Stimulated activated CD4-positive, alpha-beta T cell treated with anti-CD3 and anti-CD28 coated beads, Interleukin-15, amount 100 ng/mL, for 1 hour (primary cell): ENCODE measurements around the gene TPM3.
A peak's percentile ranks its signal among the peaks of the same experiment; 100 is the strongest.
"Not testable (repeated sequence)": the region's sequence is repeated elsewhere in the genome, so short reads cannot be mapped to it uniquely, and the experiment has no call there.

Source experiments
- DNase-seq, 2 donors: peaks; one replicate each; pipeline ENCODE4 v3.0.0-alpha.2; 2020; ENCODE audit warnings: low read depth in 1 of 2, low spot score in 1 of 2

Gene TPM3

DNA sequence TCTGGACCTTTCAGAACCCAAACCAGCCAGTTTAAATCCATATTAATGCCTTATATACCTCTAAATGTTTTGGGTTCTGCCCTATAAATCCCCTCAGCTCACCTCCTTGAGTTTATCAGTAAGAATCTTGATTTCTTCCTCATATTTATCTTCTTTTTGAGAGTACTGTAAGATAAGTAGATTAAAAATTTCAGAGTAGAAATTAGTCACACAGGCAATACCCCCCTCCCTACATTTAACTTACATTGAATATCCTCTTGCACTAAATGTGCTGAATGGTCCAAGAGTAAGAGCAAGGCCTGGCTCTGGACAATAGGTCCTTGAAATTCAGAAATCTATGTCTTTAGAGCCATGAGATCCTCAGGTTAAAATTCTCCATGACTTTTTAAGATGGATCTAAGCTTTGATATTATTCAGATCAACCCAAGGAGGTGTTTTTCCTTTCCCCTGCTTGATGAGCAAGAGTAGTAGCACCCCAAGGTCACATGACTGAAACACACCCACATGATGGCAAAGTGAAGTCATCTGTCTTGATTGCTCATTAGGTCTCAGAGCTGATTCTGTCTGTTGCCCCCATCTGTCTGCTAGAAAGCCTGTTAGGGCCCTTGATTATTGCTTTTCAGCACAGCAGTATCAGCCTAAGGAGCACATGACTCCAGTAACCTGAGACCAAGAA is 21.2 kb downstream of the TPM3 start:
- DNase-seq = no peak

DNA sequence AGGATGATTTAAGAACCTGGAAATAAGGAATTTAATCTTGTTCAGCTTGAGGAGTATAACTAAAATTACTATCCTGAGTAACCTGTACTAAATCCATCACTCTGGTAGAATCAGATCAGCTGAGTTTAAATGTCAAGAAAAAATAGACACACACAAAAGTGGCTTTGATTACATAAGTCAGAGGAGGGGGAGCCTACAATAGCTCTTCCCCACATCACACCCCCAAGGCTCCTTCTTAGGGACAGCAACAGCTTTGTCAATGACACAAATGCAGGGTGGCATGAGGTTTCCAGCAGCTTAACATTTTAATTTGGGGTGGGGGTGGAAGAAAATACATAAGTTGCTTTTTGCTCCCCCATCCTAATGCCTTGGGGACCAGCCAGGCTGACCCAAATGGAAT is 24.4 kb downstream of the TPM3 start:
- DNase-seq = no peak

DNA sequence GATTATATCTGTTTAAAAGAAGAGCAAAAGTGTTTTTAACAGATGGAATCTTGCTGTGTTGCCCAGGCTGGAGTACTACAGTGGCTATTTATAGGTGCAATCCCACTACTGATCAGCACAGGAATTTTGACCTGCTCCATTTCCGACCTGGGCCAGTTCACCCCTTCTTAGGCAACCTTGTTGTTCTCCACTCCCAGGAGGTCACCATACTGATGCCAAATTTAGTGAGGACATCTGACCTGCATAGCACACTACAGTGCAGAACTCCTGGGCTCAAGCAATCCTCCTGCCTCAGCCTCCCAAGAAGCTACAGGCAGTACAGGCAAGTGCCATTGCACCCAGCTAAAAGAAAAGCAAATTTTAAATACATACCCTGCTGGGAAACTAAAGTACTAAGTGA is 25.7 kb downstream of the TPM3 start:
- DNase-seq = no peak

DNA sequence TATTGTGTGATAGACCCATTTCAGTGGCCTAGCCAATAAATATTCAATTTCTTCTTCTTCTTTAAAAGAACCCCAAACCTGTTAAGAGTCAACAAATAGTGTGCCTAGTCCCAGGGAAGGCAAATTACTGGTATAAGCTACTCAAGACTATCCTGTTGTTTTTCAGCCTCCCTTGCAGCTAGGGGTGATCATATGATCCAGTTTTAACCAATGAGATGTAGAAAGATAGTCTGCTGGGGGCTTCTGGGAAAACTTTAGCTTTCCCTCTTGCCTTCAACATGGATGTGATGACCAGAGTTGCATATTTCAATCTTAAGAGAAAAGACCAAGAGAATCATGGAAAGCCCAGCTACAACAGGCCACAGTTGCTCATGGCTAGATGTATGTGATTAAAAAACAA is 32.3 kb downstream of the TPM3 start:
- no peak for DNase-seq

DNA sequence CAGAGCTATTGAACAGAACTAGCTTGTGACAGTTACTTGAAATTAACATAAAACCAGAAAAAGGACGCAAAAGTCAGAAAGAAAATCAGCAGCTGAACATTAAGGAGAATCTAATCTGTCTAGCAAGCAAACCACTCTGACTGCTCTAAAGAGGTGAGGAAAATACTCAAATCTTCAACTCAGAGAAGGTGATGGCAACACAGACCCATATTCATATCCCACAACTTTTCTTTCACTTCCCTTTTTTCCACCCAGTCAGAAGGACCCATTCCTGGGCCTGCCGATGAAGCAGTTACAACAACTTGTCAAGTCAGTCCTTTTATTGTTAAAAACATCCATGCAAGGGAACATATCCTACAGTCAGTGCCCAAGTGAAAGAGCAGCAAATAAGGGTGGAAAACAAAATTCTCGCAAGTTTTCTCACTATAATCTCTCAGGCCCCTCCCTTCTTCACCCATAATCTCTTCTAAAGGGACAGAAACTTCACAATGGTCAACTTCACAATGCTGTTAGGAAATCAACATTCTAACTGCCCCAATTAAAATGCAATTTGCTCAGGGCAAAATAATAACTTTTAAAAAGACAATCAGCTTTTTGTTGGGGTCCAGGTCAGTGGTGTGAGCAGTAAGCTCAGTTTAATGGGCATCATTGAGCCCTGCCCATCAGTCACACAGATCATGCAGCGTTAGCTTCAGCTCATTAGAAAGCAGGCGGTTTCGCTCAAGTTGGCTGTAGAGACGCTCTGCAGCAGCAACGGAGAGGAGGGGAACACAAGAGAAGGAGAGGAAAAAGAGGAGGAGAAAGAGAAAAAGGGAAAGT is 33.4 kb downstream of the TPM3 start:
- no peak for DNase-seq

DNA sequence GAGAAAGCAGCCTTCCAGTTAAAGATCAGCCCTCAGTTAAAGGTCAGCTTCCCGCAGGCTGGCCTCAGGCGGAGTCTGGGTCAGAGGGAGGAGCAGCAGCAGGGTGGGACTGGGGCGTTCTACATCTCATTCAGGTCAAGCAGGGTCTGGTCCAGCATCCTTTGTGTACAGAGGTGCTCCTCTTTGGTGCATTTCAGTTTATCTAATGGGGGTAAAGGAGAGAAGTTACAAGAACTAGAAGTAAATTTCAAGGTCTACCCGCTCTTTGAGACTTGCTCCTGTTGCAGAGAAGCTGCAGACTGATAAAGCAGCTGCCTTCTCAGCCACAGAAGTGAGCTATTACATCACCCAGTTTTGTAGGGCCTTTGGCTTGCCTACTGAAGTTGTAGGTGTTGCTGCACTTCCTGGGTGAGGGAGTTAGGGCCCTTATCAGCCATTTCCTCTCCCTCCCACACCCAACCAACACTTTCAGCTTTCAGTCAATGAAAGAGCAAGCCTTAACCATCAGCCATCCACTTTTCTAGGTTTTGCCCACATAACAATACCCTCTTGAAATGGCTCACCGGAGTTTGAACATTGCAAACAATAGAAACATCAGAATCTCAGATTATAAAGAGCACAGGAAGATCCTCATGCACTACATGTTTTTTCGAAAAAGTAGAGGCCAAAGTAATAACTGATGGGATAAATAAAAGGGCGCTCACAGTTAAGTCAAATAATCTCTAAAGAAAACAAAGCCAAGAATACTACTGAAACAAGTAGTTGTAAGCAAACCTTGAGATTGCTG is 34.2 kb downstream of the TPM3 start:
- DNase-seq = peak; percentile 17 to 42

DNA sequence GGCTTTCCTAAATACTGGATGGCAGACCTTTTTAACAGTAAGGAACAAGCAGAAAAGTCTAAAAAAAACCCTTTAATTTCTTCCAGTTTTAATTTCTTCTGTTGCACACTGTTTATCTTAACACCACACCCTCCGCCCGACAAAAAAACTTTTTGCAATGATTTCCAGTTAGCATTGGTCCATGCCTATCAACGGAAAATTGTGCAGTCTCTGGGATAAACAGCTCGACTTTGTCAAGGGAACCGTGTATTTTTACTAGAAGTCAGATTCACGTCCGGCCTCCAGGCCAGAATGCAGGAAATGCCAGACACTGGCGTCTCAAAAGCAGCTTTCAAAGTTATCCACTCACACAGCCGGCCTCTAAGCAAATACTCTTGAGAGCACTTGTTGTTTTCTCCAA is 36.6 kb downstream of the TPM3 start:
- DNase-seq = no peak

DNA sequence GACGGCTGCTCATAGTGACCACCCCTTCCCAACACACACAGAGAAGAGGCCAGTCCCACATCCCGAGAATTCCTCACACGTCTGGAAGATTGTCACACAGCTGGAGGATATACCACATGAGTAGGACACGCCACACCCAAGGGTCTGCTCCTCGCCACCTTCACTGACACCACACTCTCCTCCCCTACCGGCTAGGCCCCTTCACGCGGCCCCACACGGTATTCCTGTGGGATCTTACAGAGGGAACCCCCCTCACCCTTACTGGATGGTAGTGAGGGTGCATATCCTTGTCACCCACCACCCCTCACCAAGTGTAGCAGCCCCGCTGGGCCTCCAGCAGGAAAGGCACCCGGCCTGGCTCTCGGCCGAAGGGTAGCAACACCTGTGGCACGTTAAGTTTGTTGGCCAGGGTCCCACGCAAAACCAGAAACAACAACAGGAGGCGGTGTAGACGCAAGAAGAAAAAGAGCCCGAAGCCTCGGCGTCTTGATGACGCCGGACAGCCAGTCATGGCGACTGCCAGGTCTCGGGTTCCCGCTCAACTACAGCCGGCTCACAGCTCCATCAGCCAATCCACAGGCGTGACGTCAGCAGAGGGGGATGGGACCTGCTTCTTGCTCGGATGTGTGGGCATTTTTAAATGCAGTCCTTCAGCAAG is 37.2 kb downstream of the TPM3 start, which contains the start of gene NUP210L:
NUP210L (minus strand) TSS at position 540 of the 658 bp plus-strand sequence.
- no peak for DNase-seq

DNA sequence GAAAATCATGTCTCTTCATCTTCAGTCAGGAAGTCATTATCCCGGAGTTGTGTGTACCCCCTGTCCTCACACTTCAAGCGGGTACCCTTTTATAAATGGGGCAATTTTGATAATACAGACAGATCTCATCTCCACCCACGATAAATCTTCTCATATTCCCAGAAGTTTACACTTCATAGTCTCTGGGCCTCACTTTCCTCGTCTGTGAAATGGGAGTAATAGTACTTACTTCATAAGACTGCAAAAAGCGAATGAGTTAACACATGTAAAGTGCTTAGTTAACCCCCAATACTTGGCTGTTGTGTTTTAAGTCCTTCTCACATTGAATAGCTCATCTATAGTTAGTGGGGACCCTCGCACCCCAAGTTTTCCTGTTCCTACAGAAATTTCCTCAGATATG is 37.8 kb downstream of the TPM3 start:
- no peak for DNase-seq

DNA sequence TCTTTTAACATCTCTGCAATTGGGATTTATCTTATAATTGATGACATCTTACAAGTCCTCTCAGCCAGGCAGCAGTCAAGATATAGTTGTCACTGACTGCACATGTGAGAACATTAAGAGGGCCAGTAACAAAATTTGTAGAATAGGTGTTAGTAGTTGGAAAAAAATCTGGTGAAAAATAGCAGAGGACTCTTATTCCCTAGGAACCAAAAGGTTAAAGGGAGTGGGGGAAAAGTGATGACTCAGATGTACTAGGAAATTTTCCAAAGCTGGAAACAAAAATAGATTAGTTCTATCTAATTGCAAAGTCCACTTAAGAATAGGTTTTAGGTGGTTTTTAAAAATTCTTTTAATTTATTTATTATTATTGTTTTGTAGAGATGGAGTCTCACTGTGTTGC is 40.6 kb downstream of the TPM3 start:
- DNase-seq = no peak

DNA sequence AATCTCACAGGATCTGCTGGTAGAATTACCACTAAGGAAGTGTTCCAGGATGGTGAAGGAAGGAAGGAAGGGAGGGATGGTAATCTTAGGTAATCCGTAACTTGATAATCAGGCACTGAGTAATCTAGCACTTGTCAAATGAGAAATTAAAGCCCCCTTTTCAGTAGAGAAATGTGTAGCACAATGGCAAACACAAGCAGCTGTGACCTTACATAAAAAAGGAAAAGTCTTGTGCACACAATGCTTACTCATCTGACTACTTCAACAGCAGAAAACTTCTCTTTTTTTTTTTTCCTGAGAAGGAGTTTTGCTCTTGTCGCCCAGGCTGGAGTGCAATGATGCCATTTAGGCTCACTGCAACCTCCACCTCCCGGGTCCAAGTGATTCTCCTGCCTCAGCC is 43.1 kb downstream of the TPM3 start:
- DNase-seq = no peak

DNA sequence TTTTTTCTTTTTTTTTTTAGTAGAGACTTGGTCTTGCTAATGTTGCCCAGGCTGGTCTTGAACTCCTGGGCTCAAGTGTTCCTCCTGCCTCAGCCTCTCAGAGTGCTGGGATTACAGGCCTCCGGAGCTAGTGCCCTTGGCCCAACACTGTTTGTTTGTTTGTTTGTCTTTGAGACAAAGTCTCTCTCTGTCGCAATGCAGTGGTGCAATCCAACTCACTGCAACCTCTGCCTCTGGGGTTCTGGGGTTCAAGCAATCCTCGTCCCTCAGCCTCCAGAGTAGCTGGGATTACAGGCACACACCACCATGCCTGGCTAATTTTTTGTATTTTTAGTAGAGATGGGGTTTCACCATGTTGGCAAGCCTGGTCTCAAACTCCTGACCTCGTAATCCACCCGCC is 44.4 kb downstream of the TPM3 start:
- not testable (repeated sequence) for DNase-seq

DNA sequence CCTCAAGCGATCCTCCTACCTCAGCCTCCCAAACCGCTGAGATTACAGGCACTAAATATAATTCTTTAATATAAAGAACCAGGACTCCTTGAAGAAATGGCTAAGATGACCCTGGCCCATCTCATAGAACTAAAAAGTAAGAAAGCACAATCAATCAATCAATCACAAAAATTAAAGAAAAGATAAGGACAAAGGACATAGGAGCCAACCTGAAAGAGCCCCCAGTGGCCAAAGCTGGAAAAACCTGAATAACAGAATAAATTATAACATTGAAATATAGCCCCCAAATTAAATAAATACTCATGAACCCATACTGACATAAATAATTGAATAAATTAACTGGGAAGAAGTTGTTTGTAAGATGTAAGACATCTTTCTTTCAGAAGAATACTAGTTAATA is 45.9 kb downstream of the TPM3 start:
- DNase-seq = no peak

DNA sequence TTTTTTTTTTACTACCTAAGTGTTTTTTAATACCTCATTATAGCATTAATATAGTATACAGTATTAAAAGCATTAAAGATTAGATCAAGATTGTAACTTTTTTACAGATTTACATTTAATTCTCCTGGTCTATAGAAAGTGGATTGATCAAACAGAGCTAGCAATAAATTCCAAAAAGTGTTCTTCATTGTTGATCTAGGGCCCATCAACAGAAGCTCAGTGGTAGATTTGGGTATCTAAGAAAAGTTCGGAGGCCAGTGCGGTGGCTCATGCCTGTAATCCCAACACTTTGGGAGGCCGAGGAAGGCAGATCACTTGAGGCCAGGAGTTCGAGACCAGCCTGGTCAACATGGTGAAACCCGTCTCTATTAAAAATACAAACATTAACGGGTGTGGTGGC is 49.5 kb downstream of the TPM3 start:
- DNase-seq = no peak

DNA sequence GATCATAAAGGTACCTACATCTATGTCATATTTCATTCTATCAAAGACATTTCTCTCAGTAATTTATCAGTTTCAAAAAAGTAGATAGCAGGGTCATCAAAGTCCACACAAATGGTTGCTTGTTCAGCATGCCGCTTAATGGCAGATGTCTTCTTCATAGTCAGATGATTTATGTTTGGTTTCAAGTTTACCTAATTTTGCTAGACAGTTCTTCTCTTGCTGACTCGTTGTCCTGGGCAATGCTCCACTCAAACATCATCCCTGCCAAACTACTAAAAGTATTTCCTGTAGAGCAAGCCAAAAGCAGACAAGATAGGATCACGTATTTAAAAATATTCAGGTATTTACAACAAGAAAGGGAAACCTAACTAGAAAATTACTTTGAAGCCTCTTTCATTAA is 50.7 kb downstream of the TPM3 start:
- no peak for DNase-seq

DNA sequence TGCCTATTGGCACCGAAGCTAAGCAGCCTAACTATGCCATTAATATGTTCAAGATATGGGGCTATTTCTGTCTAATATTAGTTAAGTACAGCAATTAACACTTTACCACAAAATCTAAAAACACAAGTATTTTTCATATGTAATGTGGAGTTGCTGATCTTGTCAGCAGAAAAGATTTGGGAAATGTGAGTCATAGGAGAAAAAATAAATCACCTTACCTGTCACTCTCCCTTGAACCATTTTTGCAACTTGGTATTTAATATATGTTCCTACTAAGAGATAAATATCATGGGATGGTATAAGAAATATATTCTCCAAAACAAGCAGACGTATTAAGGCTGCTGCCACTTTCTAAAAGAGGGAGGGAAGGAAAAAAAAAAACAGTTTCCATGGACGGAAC is 54.0 kb downstream of the TPM3 start:
- no peak for DNase-seq

DNA sequence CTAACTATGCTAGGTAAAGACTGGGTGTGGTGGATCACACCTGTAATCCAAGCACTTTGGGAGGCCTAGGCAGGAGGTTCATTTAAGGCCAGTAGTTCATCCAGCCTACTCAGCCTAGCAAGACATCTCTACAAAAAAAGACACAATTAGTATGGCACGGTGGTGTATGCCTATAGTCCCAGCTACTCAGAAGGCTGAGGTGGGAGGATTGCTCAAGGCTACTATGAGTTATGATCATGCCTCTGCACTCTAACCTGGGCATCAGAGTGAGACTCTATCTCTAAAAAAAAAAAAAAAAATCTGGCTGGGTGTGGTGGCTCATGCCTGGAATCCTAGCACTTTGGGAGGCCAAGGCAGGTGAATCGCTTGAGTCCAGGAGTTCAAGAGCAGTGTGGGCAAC is 58.6 kb downstream of the TPM3 start:
- DNase-seq = no peak

DNA sequence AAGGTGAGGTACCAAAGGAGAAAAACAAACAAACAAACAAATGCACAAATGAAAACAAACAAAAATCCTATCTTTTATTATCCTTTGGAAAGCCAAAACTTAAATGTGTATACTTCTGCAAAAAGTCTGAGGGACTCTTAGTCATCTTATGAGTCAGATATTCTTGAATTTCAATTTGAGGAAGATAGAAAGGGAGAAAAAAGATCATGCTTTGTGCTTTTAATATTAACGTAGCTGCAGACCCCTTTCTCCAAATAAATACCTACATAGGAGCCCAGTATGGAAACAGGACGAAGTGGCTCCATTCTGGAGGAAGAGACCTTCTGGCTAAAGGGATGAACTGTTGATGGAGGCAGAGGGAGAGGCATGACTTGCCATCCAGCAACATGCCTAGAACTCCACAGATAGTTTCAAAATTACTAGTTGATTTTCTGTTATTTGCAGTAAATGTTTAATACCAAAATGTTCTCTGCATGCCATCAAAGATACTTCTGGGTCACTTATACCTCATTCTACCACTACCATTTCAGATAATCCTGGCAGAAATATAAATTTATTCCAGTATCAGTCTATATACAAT is 62.4 kb downstream of the TPM3 start:
- no peak for DNase-seq

DNA sequence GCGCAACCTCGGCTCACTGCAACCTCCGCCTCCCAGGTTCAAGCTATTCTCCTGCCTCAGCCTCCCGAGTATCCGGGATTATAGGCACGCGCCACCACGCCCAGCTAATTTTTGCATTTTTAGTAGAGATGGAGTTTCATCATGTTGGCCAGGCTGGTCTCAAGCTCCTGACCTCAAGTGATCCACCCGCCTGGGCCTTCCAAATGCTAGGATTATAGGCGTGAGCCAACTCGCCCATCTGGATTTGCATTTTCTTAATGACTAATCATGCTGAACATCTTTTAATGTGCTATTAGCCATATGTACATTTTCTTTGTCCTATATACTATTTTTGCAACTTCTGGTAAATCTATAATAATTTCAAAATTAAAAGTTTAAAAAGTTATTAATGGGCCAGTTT is 68.7 kb downstream of the TPM3 start:
- not testable (repeated sequence) for DNase-seq

DNA sequence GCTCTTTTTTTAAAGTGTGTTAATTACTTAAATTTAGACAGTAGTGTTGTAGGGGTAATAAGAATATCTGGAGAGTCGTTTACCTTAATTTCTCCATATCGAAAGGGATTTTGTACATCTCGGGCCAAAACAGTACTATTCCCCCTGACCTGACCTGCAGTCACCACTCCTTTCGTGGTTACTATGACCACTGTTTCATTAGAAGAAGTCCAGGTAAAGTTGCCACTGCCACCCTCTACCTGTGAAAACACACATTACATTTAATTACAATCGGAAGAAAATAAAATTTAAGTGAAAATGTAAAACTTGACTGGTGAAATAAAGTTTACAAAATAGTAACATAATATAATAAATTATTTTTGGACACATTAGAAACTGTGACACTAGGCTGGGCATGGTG is 74.3 kb downstream of the TPM3 start:
- no peak for DNase-seq

DNA sequence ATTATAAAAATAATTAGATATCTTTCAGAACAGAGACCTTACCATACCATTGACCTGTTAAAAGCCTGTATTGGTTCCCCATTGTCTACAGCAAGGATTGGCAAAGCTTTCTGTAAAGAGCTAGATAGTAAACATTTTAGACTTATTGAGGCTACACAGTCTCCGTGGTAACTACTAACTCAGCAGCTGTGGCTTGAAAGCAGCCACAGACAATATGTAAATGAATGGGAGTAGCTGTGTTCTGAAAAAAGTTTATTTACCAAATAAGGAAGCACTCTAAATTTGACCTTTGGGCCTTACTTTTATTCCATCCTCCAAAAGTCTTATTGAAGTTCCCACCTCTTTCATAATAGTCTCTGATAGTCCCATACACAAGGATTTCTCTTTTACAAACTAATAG is 76.7 kb downstream of the TPM3 start:
- no peak for DNase-seq
